Muscle of leg (tissue), 11 donors: ENCODE results near the gene APBA2. TPM values are rescaled to one million over a fixed set of nuclear protein-coding genes. Genes with fewer than 3 reads are reported as not detected.

Experiments
- DNase-seq: peaks from one replicate; pipeline ENCODE4 v3.0.0; 2013
- H3K27ac ChIP-seq: one replicate; pipeline ENCODE4 v1.5.1; 2013; ENCODE audit warnings: mild to moderate bottlenecking, low read length, control low read depth
- H3K27me3 ChIP-seq: one replicate; pipeline ENCODE4 v1.6.1; 2013; ENCODE audit warnings: low read length; ENCODE audit not compliant: control insufficient read depth, insufficient read depth
- H3K36me3 ChIP-seq: one replicate; pipeline ENCODE4 v1.6.1; 2013; ENCODE audit warnings: low read length; ENCODE audit not compliant: control insufficient read depth, insufficient read depth
- H3K4me1 ChIP-seq: one replicate; pipeline ENCODE4 v1.6.1; 2013; ENCODE audit warnings: low read length; ENCODE audit not compliant: control insufficient read depth, insufficient read depth
- H3K4me3 ChIP-seq: one replicate; pipeline ENCODE4 v1.5.1; 2013; ENCODE audit warnings: low read length, control low read depth
- H3K9me3 ChIP-seq: replicated peaks from 2 replicates; pipeline ENCODE4 v1.6.1; 2013; ENCODE audit warnings: low read depth, low read length; ENCODE audit not compliant: control insufficient read depth
- WGBS: methylation state at CpG from one replicate; pipeline ENCODE4 v1.1.5; 2013; ENCODE audit warnings: missing lambda C conversion rate; ENCODE audit not compliant: insufficient coverage; 5-methylcytosine and 5-hydroxymethylcytosine counted together
- polyA plus RNA-seq, 8 donors: library from polyadenylated mRNA; unstranded; fragments of 120-200 nt; gene quantifications; one replicate each; pipeline versions ENCODE4 v1.2.1 to v1.2.3, GENCODE V29; 2013; ENCODE audit warnings: inconsistent platforms in 1 of 8, low replicate concordance in 1 of 8; ENCODE audit not compliant: insufficient read length in 8 of 8, insufficient read depth in 1 of 8
- total RNA-seq: library from RNA; stranded (reverse); fragments of 120-200 nt; gene quantifications from one replicate; pipeline ENCODE4 v1.2.4, GENCODE V29; 2013

APBA2 gene
- total and polyA plus RNA-seq, 9 donors = 4.0 to 9.7 (median 5.7) TPM

DNA sequence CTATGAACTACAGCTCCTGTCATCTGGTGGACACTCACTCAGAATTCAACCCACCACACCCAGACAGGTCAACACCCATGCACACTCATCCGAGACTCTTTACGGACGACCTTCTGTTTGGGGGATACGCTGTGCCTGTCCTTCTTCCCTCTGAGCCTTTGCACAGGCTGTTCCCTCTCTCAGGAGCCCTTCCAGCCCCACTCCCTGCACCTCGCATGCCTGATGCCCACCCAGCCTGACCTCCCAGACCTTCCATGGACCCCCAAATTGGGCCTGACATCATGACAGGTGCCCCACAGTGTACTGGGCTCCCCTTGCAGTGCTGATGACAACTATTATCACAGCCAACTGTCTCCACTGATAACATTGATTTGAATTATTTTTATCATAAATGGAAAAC is 248.0 kb downstream of the APBA2 start:
- H3K4me3 ChIP-seq = no peak overlapping the region
- no peak overlapping the region for H3K27ac ChIP-seq
- H3K9me3 ChIP-seq = no peaks in the 10 kb centered on the region
- DNase-seq = no peak
- 94% methylated on average over 5 of the region's 5 CpGs for WGBS
- peaks cover 20% of the 10 kb centered on the region for H3K4me1 ChIP-seq
- H3K36me3 ChIP-seq = no peaks in the 10 kb centered on the region
- peaks cover 2% of the 10 kb centered on the region for H3K27me3 ChIP-seq

DNA sequence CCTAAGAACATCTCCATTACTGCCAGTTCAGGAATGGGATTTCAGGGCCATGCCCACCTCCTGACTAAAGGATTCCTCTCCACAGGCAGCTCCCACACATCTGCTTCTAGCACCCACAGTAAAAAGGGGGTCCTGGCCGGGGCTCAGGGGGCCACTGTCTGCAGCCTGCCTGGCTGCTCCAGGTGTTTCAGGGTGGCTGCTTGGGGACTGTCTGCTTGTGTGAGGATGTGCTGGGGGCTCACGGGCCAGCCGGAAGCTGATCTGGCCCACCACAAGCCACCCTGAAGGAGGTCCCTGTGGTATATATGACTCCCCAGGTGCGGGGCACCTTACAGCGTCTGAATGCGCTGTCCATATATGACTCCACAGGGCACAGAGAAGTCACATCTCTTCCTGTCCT is 248.5 kb downstream of the APBA2 start:
- Histone ChIP-seq H3K9me3 (no peaks in the 10 kb centered on the region), H3K27ac (no peak overlapping the region), H3K27me3 (peaks cover 4% of the 10 kb centered on the region), H3K4me3 (no peak overlapping the region), H3K4me1 (peaks cover 20% of the 10 kb centered on the region), H3K36me3 (no peaks in the 10 kb centered on the region)
- DNase-seq = no peak
- 93% methylated on average over 3 of the region's 6 CpGs for WGBS

DNA sequence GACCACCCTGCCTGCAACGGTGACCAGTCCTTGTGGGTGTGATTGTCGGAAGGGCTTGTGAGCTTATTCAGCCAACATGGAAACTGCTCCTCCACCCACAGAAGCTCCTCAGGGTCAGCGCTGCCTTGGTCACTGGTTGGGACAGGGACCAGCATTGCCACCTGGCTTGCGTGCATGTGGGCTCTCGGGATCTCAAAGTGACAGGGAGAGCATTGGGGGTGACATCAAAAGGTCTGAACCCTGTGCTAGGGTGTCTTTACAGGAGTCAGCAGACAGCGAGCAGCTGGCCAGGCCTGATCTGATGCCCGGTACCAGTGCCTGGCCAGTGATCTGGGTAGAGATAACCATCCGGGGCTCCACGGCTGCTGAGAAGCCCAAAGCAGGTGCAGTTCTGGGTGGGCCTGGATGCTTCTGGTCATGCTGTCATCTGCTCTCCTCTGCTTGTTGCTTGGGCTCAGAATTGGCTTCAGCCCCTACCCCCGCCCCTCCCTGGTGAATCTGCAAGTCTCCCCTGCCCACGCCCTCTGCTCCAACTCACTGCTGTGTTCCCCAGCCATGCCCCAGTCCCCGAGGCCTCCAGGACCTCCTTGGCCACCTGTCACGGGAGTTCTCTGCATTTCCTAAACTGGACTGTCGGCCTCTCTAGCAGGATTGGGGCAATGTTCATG is 249.0 kb downstream of the APBA2 start:
- DNase-seq = no peak
- H3K36me3 ChIP-seq = no peaks in the 10 kb centered on the region
- 75% methylated on average over 11 of the region's 14 CpGs for WGBS

DNA sequence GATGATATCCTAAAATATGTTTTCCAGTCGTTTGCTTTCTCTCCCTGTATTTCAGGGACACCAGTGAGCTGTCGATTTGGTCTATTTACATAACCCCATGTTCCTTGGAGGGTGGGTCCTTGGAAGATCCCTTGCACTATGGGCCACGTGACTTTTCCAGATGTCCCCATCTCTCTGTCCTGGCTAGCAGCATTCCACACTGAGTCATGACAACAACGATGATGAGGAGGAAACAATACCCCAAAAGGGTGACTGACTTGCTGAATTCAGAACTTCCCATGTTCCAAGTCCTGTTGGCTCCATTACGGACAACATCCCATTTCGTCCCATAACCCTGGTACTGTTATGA is 249.5 kb downstream of the APBA2 start:
- 71% methylated on average over 4 of the region's 6 CpGs for WGBS
- H3K36me3 ChIP-seq = no peaks in the 10 kb centered on the region
- H3K27me3 ChIP-seq = peaks cover 12% of the 10 kb centered on the region
- H3K9me3 ChIP-seq = no peaks in the 10 kb centered on the region
- H3K27ac ChIP-seq = no peak overlapping the region
- no peak for DNase-seq
- H3K4me3 ChIP-seq = no peak overlapping the region
- peaks cover 25% of the 10 kb centered on the region for H3K4me1 ChIP-seq

More for the DNA sequence above, 249.0 kb downstream of the APBA2 start:
- Histone ChIP-seq H3K9me3 (no peaks in the 10 kb centered on the region), H3K27ac (no peak overlapping the region), H3K27me3 (peaks cover 8% of the 10 kb centered on the region), H3K4me3 (no peak overlapping the region), H3K4me1 (peaks cover 24% of the 10 kb centered on the region)

DNA sequence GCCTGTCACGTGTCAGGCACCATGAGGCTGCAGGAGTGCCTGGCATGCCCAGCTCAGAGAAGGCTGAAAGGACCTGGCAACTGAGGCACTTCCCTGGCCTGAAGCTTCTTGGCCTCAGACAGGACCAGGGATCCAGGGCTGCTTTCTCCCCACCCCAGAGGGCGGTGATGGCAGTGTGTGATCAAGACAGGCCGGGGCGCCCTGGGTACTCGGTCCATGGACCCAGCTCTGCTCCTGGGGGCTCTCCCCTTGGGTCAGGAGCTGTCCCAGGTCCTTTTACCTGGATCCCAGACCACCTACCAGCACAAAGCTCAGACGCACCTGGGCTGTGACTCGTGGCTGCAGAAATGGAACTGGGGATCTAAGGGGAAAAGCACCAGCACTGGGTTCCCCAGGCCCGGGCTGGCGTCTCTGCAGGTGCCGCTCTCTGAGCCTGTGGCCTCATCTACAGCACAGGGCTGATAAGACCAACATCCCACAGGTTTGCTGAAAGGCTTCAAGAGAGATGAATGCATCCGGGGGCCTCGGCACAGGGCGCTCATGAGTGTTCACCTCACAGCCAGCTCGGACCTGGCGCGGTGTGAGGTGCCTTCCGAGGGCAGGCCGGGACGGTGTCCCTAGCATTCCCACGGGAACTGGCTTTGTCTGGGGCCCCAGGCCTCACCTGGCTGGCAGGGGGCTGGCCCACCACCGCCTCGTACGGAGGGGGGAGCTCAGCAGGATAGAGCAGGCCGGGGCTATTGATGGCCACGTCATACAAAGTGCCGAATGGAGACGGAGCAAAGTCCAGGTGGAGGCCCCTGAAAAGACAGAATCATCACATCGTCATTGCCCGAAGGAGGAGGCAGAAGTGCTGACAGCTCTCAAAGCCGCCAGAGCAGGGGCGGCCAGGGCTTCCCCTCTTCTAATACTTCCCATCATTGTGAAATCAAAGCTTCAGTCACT is 250.2 kb downstream of the APBA2 start:
- DNase-seq = no peak
- H3K4me1 ChIP-seq = peaks cover 25% of the 10 kb centered on the region
- 79% methylated on average over 29 of the region's 31 CpGs for WGBS

DNA sequence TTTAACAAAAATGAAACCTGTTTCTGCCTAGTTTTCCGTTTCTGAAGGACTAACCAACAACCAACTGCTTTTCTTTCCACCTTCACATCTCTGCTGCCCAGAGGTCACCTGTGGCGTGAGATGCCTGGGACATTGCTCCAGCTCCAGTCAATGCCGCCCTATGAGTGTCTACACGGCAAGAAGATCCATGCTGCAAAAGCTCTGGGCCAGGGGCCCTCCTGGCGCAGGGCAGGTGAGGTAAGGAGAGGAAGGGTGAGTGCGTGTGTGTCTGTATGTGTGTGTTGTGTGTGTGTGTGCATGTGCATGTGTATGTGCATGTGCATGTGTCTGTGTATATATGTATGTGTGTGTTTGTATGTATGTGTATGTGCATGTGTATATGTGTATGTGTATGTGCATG is 252.5 kb downstream of the APBA2 start:
- peaks cover 21% of the 10 kb centered on the region for H3K27me3 ChIP-seq
- no peaks in the 10 kb centered on the region for H3K36me3 ChIP-seq
- WGBS = 90% methylated on average over 6 of the region's 6 CpGs
- no peak overlapping the region for H3K4me3 ChIP-seq
- H3K4me1 ChIP-seq = peaks cover 17% of the 10 kb centered on the region
- no peak overlapping the region for H3K27ac ChIP-seq
- DNase-seq = no peak
- H3K9me3 ChIP-seq = no peaks in the 10 kb centered on the region

More for the DNA sequence above, 250.2 kb downstream of the APBA2 start:
- Histone ChIP-seq H3K4me3 (no peak overlapping the region), H3K27me3 (peaks cover 17% of the 10 kb centered on the region), H3K9me3 (no peaks in the 10 kb centered on the region), H3K27ac (no peak overlapping the region), H3K36me3 (no peaks in the 10 kb centered on the region)

DNA sequence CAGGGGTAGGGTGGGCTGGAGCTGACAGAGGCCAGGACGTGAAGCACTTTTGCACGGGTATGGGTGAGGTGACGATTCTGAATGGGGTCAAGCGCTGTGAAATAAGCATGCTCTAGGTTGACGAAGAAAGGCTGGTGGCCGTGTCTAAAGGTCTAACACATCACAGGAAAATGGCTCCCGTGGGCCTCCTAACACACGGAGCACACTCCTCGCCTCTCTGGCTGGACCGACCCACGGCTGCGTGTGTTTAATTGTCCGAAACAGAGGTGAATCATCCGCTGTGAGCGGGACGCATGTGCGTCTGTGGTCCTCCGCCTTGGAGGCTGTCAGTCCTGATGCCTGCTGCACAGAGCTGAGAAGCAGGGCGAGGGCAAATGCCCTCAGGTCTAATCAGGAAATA is 253.3 kb downstream of the APBA2 start:
- H3K36me3 ChIP-seq = no peaks in the 10 kb centered on the region

DNA sequence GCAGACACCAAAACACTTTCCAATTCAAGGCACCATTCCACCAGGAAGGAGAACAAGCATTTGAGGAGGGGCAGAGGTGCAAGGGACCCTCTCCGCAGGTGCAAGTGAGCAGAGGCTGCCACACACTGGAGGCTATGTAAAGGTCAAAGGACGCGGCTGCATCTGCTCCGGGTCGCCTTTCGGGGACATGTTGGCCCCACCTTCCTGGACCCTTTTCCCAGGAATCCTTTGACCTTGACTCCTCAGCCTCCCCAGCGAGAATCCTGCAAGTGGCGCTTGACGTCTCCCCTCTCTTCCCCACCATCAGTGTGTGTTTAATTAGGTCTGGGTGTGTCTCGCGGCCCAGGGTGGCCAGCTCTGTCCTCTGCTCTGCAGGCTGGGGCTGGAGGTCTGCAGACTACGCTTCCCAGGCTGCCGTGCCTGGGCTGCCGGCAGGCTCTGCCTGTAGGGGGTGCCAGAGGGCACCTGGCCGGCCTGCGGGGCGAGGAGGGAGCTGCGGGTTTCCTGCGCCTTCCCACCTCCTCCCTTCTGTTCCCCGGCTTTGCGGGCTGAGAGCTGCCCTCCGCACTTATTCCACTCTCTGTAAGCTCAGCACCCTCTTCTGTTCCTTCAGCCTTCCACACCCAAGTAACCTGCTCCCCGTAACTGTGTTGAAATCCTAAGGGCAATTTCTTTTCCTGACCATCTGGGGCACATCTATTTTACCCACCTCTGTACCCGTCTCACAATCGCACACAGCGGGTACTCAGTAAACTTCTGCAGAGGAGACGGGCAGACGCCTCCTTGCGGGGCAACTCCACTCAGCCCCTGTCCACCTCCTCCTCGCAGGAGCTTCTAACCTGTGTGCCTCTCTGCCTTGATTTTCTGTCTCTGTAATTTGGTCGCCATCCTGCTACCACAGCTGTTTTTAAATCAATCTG is 254.0 kb downstream of the APBA2 start:
- peaks cover 23% of the 10 kb centered on the region for H3K27me3 ChIP-seq
- peaks cover 12% of the 10 kb centered on the region for H3K4me1 ChIP-seq
- H3K9me3 ChIP-seq = no peaks in the 10 kb centered on the region
- H3K27ac ChIP-seq = no peak overlapping the region
- 6% methylated on average over 21 of the region's 31 CpGs for WGBS
- peak; percentile 41 for DNase-seq
- H3K4me3 ChIP-seq = no peak overlapping the region
- H3K36me3 ChIP-seq = no peaks in the 10 kb centered on the region

More for the DNA sequence above, 253.3 kb downstream of the APBA2 start:
- Histone ChIP-seq H3K9me3 (no peaks in the 10 kb centered on the region), H3K4me3 (no peak overlapping the region), H3K27ac (no peak overlapping the region), H3K27me3 (peaks cover 21% of the 10 kb centered on the region), H3K4me1 (peaks cover 17% of the 10 kb centered on the region)
- no peak for DNase-seq
- 76% methylated on average over 18 of the region's 19 CpGs for WGBS

DNA sequence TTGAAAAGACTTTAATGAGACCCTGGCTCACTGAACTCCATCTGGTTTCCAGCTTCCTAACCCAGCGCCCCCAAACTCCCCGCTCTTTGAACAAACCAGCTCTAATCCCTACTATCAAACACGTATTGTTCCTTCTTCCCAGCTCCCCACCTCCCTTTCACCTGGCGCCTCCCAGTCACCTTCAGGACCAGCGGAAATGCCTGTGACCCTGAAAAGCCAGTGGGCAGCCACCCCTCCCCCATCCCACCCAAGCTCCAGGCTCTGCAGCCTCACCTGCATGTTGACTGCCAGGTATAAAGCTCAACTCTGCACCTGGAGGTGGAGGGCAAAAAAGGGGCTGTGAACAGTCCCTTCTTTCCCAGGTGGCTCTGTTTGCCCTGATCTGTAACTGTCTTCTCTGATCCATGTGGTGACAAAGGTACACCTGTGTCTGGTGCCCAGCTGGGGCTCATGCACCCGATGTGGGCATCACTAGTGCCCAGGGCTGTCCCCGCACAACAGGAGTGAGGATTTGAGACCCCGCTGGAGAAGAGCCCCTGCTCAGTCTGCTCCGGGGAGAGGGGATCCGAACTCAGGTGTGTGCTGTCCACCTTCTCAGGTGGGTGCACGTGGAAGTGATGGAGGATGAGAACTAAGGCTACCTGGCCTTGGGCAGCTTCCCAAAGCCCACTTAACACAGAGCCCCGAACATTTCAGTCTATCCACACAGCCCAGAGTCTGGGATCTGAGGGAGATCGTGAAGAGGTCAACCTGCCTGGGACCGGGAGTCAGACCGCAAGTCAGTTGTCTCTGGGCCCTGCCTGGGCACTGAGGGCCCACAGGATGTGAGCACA is 254.9 kb downstream of the APBA2 start:
- Histone ChIP-seq H3K27me3 (peaks cover 23% of the 10 kb centered on the region), H3K27ac (no peak overlapping the region), H3K4me3 (no peak overlapping the region), H3K9me3 (no peaks in the 10 kb centered on the region), H3K36me3 (no peaks in the 10 kb centered on the region), H3K4me1 (peaks cover 5% of the 10 kb centered on the region)
- WGBS = 48% methylated on average over 10 of the region's 15 CpGs
- no peak for DNase-seq
